NCI-H1105 treated with DMSO at 0.1 percent for 48 hours (cell line): ENCODE results near the gene ERCC6L2.
A peak's percentile ranks its signal among the peaks of the same experiment; 100 is the strongest.

Experiments used
- DNase-seq: peaks from one replicate; lab custom pipeline; 2025; lab: John Stamatoyannopoulos, UW

Gene ERCC6L2

GRCh38 chr9:95978106-95978505 lies 102.6 kb downstream of the ERCC6L2 start:
- DNase-seq = no peak

GRCh38 chr9:95979446-95979845 lies 104.0 kb downstream of the ERCC6L2 start:
- no peak for DNase-seq

GRCh38 chr9:95980262-95981125 lies 105.0 kb downstream of the ERCC6L2 start:
- no peak for DNase-seq

GRCh38 chr9:95981761-95982390 lies 106.4 kb downstream of the ERCC6L2 start:
- DNase-seq = peak; percentile 16

- DNase-seq = no peak
These were observed 110.1 kb downstream of the ERCC6L2 start for GRCh38 chr9:95985440-95986055.

GRCh38 chr9:95989297-95989696 lies 113.8 kb downstream of the ERCC6L2 start:
- no peak for DNase-seq

GRCh38 chr9:95991326-95991725 lies 115.8 kb downstream of the ERCC6L2 start:
- DNase-seq = peak; percentile 1

- DNase-seq = no peak
These were observed 117.0 kb downstream of the ERCC6L2 start for GRCh38 chr9:95992536-95992935.

- DNase-seq = no peak
These were observed 117.8 kb downstream of the ERCC6L2 start for GRCh38 chr9:95993337-95993736.

GRCh38 chr9:95999390-95999789 lies 123.9 kb downstream of the ERCC6L2 start:
- DNase-seq = no peak

- no peak for DNase-seq
These were observed 128.9 kb downstream of the ERCC6L2 start for GRCh38 chr9:96004379-96004778.

GRCh38 chr9:96006296-96006879 lies 130.9 kb downstream of the ERCC6L2 start:
- no peak for DNase-seq

- DNase-seq = no peak
These were observed 131.5 kb downstream of the ERCC6L2 start for GRCh38 chr9:96006961-96007360.

- no peak for DNase-seq
These were observed 133.2 kb downstream of the ERCC6L2 start for GRCh38 chr9:96008502-96009222.

GRCh38 chr9:96009223-96009602 lies 133.7 kb downstream of the ERCC6L2 start:
- no peak for DNase-seq

- DNase-seq = no peak
These were observed 134.4 kb downstream of the ERCC6L2 start for GRCh38 chr9:96009690-96010472.

GRCh38 chr9:96014078-96014477 lies 138.6 kb downstream of the ERCC6L2 start:
- DNase-seq = no peak

- no peak for DNase-seq
These were observed 140.6 kb downstream of the ERCC6L2 start for GRCh38 chr9:96015876-96016686.
